ENCODE measurements around the gene METAP1. TPM values are rescaled to one million over a fixed set of nuclear protein-coding genes. Genes with fewer than 3 reads are reported as not detected.

METAP1 gene
- total and polyA plus RNA-seq, 2 donors (not counting 1 experiment from before 2014, with no cell fraction given): 20.4 to 40.0 TPM

GRCh38 chr4:99082192-99082591 lies 86.7 kb downstream of the METAP1 start:
- Histone ChIP-seq H3K4me3 (ENCODE audit: control extremely low read depth in 1 of 5, extremely low read depth in 1 of 5, insufficient read depth in 1 of 5, low read depth in 2 of 5, low read length in 4 of 5) (no peak overlapping the region), H3K36me3 (replicated peaks in 1 of 2; ENCODE audit: control extremely low read depth in 1 of 2, control insufficient read depth in 1 of 2, extremely low read depth in 1 of 2, insufficient read depth in 2 of 2, low read length in 1 of 2) (peaks cover 6 to 72% of the 10 kb centered on the region in 2 experiments), H3K4me2 (replicated peaks; ENCODE audit: low read depth, low read length, poor library complexity, severe bottlenecking) (no peak overlapping the region), H3K27ac (ENCODE audit: low read length in 2 of 2) (no peak overlapping the region), H4K20me1 (ENCODE audit: control insufficient read depth, insufficient read depth, low read length, poor library complexity, severe bottlenecking) (no peaks in the 10 kb centered on the region), H2AFZ (ENCODE audit: insufficient read depth, low read depth, low read length, poor library complexity, severe bottlenecking) (no peak overlapping the region), H3K9me3 (ENCODE audit: control extremely low read depth in 1 of 3, control insufficient read depth in 2 of 3, insufficient read depth in 1 of 3, low read length in 2 of 3) (no peaks in the 10 kb centered on the region), H3K27me3 (replicated peaks in 1 of 4; ENCODE audit: control extremely low read depth in 1 of 4, control insufficient read depth in 3 of 4, insufficient read depth in 4 of 4, low read length in 3 of 4) (no peaks in the 10 kb centered on the region), H3K79me2 (ENCODE audit: control insufficient read depth, insufficient read depth, low read length) (peaks cover 11% of the 10 kb centered on the region), H3K4me1 (ENCODE audit: control insufficient read depth in 2 of 2, insufficient read depth in 2 of 2, low read length in 2 of 2) (peaks cover under 1 to 6% of the 10 kb centered on the region in 2 donors), H3K9ac (ENCODE audit: low read length) (no peak overlapping the region)
- intact Hi-C loops (cut with micrococcal nuclease): no loop called here
- WGBS (ENCODE audit: insufficient coverage): 67% methylated on average over 1 of the region's 5 CpGs
- no peak overlapping the region for H3K4me3 Mint-ChIP-seq
- no peaks in the 10 kb centered on the region for H3K9me3 Mint-ChIP-seq (ENCODE audit: insufficient read depth)
- ChIA-PET CTCF (no interaction called here), POLR2A (no interaction called here)
- peaks cover 15% of the 10 kb centered on the region for H3K4me1 Mint-ChIP-seq
- no peaks in the 10 kb centered on the region for H3K27me3 Mint-ChIP-seq
- DNase-seq (no peak), ATAC-seq (ENCODE audit: low read depth) (no peak)
- TF ChIP-seq CTCF (IDR thresholded peaks at IDR 0.05) (no peak), EZH2 (IDR thresholded peaks at IDR 0.05; ENCODE audit: borderline replicate concordance, insufficient read depth, low read depth, low read length, poor library complexity, severe bottlenecking) (no peak)
- no peak overlapping the region for H3K27ac Mint-ChIP-seq

GRCh38 chr4:99084595-99084994 lies 89.1 kb downstream of the METAP1 start:
- H3K27me3 ChIP-seq (replicated peaks in 1 of 4; ENCODE audit: control extremely low read depth in 1 of 4, control insufficient read depth in 3 of 4, insufficient read depth in 4 of 4, low read length in 3 of 4): no peaks in the 10 kb centered on the region
- no peaks in the 10 kb centered on the region for H3K27me3 Mint-ChIP-seq
- no peak overlapping the region for H3K4me3 ChIP-seq (ENCODE audit: control extremely low read depth in 1 of 5, extremely low read depth in 1 of 5, insufficient read depth in 1 of 5, low read depth in 2 of 5, low read length in 4 of 5)
- H3K4me3 Mint-ChIP-seq: no peak overlapping the region
- CTCF ChIA-PET: no interaction called here
- H3K79me2 ChIP-seq (ENCODE audit: control insufficient read depth, insufficient read depth, low read length): peaks cover 34% of the 10 kb centered on the region
- intact Hi-C loops (cut with micrococcal nuclease): no loop called here
- no peak for DNase-seq
- no peaks in the 10 kb centered on the region for H3K9me3 ChIP-seq (ENCODE audit: control extremely low read depth in 1 of 3, control insufficient read depth in 2 of 3, insufficient read depth in 1 of 3, low read length in 2 of 3)
- 100% methylated on average over 1 of the region's 2 CpGs for WGBS (ENCODE audit: insufficient coverage)
- H3K27ac ChIP-seq (ENCODE audit: low read length in 2 of 2): no peak overlapping the region
- no peaks in the 10 kb centered on the region for H3K9me3 Mint-ChIP-seq (ENCODE audit: insufficient read depth)
- H3K9ac ChIP-seq (ENCODE audit: low read length): no peak overlapping the region
- H3K27ac Mint-ChIP-seq: no peak overlapping the region
- no peak for TF ChIP-seq CTCF (IDR thresholded peaks at IDR 0.05)
- no peak for TF ChIP-seq EZH2 (IDR thresholded peaks at IDR 0.05; ENCODE audit: borderline replicate concordance, insufficient read depth, low read depth, low read length, poor library complexity, severe bottlenecking)
- H3K36me3 ChIP-seq (replicated peaks in 1 of 2; ENCODE audit: control extremely low read depth in 1 of 2, control insufficient read depth in 1 of 2, extremely low read depth in 1 of 2, insufficient read depth in 2 of 2, low read length in 1 of 2): peaks cover 6 to 49% of the 10 kb centered on the region in 2 experiments
- ATAC-seq (ENCODE audit: low read depth): no peak
- H3K4me1 ChIP-seq (ENCODE audit: control insufficient read depth in 2 of 2, insufficient read depth in 2 of 2, low read length in 2 of 2): peaks cover 10 to 20% of the 10 kb centered on the region in 2 donors
- no peak overlapping the region for H2AFZ ChIP-seq (ENCODE audit: insufficient read depth, low read depth, low read length, poor library complexity, severe bottlenecking)
- no peaks in the 10 kb centered on the region for H4K20me1 ChIP-seq (ENCODE audit: control insufficient read depth, insufficient read depth, low read length, poor library complexity, severe bottlenecking)
- H3K4me2 ChIP-seq (replicated peaks; ENCODE audit: low read depth, low read length, poor library complexity, severe bottlenecking): no peak overlapping the region
- POLR2A ChIA-PET: no interaction called here
- peaks cover 35% of the 10 kb centered on the region for H3K4me1 Mint-ChIP-seq

All from B cell (primary cell).